Measurements from ENCODE around the gene TMEM167A.
A peak's percentile ranks its signal among the peaks of the same experiment; 100 is the strongest.

The TMEM167A gene, protein sequence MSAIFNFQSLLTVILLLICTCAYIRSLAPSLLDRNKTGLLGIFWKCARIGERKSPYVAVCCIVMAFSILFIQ

DNA sequence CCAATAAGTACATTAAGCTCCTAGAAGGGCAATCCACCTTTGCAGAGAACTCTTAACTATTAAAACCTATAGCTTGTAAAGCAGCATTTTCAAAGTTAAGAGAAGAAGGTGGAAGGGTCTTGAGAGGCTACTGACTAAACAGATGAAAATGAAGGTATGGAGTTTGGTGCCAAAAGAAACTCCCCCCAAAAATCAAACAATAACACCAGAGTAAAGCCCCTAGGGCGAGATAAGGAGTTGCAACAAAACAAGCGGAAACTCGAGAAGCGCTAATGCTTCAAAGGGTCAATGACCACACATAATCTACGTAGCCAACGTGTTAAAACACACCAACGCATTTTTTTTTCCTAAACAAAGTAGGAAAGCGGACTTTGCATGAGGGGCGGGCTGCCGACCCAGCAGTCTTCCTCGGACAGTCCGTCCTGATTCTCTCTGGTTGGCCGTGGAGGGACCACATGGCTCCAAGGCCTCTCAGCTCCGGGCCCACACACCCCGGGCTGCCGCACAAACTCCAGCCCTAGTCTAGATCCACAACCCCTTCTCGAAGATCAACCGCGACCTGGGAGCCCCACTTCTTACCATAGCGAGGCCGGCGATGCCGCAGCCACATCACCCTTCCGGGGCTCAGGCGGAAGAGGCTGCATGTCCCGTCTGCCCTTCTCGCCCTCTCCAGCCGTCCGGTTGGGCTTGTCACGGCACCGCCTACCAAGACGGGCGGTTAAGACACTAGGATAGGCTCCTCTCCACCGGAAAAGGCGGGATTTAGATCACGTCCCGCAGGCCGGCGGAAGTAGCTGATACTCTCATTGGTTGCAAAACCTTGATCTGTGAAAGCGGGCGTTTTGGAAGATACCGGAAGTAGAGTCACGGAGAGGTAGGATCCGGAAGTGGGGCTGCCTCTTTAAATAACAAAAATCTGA, at the start of gene TMEM167A, which contains the start of gene XRCC4:
Gene TMEM167A, minus strand, starts transcription at position 653 of the 920 bp plus-strand sequence. Its CDS starts 71 bp downstream, at position 582.
Gene XRCC4, plus strand, starts transcription at position 806 of the 920 bp plus-strand sequence. CDS start 27,373 bp downstream, outside the sequence.
- peak; percentile 98 for DNase-seq (ENCODE audit: low spot score)

GRCh38 chr5:83126501-83126900, 49.3 kb upstream of the TMEM167A start:
- no peak for DNase-seq (ENCODE audit: low spot score)

GRCh38 chr5:83125560-83125959, 48.4 kb upstream of the TMEM167A start:
- DNase-seq (ENCODE audit: low spot score) = no peak

GRCh38 chr5:83124593-83124992, 47.4 kb upstream of the TMEM167A start:
- DNase-seq (ENCODE audit: low spot score) = no peak

DNA sequence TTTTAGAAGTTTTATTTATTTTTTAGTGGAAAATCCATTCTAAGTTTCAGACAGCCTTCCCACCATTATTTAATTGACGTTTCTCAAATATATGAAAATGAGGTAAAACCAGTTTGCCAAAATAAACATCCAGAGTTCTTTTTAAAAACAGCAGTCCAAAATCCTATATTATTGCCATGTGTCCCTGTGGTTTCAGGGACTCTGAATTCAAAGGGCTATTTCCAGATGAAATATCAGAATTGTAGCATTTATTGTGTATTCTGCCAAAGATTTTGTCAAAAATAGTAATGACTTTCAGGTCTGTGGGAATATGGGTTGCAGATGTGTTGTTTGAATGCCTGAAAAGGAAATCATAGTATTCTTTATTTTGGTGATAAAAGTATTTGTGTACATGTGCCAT, 41.8 kb upstream of the TMEM167A start:
- no peak for DNase-seq (ENCODE audit: low spot score)

- DNase-seq (ENCODE audit: low spot score) = no peak
Measured at GRCh38 chr5:83118471-83118870, 41.3 kb upstream of the TMEM167A start.

- DNase-seq (ENCODE audit: low spot score) = no peak
Measured at GRCh38 chr5:83115816-83116215, 38.6 kb upstream of the TMEM167A start.

GRCh38 chr5:83109380-83109779, 32.2 kb upstream of the TMEM167A start:
- no peak for DNase-seq (ENCODE audit: low spot score)

DNA sequence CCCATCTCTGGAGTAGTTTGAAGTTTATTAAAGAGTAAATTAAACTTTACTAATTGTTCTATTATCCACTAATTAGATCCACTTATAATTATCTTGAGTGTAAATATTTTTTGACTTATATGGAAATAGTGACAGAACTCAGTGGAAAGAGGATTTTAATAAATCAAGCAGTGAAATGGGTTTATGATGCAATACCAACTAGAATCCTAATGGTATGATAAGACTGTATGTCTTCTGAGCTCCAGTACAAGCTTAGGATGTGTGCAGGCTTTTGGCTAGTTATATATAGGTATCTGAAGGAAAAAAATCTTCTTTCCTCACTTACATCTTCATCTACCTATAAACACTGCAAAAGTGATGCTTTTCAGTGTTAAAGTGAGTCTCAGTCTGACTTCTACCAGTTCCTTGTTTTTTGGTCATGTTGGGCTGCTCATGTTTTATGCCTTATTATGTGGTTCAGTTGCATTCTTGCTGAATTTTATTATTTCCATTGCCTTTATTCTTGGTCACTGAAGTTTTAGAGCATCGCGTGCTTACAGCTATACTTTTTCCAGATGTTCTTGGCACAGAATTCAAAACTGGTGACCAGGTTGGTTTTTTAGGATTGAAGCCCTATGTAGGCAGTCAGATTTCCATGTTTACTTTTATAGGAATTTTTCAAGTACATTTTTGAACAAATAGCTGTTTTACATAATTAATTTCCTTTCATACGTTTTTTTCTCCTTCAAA, 30.7 kb upstream of the TMEM167A start:
- DNase-seq (ENCODE audit: low spot score) = peak; percentile 9

GRCh38 chr5:83104021-83104420, 26.8 kb upstream of the TMEM167A start:
- DNase-seq (ENCODE audit: low spot score) = no peak

- no peak for DNase-seq (ENCODE audit: low spot score)
Measured at GRCh38 chr5:83102364-83102980, 25.3 kb upstream of the TMEM167A start.

DNA sequence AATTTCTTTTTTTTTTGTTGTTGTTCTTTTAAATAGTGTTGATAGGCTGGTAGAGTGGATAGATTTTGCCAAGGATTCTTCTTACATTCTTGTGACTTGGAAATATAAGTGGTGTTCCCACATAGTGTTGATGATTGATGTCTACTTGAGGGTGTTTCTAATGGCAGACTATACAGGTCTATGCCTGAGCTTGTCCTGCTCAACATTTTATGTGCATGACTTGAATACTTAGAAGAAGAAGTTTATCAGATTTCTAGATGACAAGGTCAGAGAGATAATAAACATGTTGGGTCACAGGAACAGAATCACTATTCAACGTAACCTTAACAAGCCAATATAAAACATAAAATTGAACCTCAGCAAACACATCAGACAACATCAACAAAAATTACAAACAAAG, 24.3 kb upstream of the TMEM167A start:
- no peak for DNase-seq (ENCODE audit: low spot score)

GRCh38 chr5:83099445-83099844, 22.3 kb upstream of the TMEM167A start:
- DNase-seq (ENCODE audit: low spot score) = no peak

DNA sequence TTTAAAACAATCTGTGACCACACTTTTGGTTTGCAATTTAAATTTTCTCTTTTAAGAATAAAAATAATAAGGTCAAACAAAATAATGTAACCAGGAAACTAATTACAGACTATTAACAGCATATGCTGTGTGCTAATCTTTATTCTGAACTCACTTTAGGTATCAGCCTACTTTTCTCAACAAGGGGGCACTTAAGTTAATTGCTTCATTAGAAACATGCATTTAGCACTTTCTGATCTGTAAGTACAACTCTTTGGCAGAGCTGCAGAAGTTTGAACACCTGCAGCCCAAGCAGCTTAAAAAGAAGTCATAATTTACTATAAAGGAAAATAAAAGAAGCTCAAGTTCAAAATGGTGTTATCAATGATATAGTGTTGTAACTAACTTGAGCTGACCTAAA, 21.8 kb upstream of the TMEM167A start:
- no peak for DNase-seq (ENCODE audit: low spot score)

DNA sequence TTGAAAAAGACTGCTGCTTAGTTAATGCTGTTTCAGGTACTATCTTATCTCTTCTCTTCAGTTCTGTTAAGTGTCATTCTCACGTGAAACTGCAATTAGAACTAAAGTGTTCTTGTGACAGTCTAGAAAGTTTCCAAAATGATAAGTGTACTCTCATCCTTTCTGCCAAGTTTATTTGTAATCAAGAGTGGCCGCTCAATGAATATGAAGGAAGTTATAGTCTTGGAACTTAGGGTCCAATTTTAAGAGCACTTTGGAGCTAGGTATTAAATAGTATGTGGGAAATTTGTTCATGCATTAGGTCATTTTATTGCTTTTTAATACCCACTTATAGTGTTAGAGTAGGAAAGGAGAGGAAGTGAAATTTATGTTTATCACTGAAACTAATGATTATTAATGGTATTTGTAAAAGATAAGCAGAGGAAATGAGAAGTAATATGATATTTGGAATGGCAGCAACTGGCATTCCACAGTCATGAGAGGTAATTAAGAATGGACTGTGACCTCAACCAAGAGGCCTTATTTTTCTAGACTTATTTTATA, 20.6 kb upstream of the TMEM167A start:
- peak; percentile 18 for DNase-seq (ENCODE audit: low spot score)

DNA sequence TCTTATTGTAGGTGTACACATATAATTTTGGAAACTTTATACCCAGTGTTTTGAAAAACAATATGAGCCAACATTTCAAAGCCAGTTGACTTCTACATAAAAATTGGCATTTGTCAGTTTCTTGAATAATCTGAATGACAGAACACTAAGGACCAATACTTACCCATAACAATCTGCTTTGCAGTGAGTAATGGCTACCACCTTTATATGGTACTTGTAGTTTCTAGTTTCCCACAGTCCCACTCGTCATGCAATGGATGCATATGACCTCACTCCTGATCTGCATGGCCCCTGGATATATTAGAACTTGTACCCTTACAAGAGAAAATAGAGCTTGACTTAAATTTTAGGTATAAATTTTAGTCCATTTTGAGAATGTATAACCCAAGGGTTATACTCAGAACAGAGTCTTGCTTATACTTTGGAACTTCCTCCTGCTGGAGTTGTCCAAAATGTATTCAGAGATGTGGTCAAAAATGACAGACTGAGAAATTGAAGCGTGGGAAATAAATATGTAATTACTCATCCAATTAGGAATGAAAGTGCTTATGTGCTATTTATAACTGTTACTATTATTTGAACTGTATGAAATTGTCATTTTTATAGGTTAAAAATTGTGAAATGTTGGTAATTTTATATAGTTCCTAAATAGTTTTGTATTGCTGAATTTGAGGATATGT, 19.6 kb upstream of the TMEM167A start:
- DNase-seq (ENCODE audit: low spot score) = no peak

- peak; percentile 91 for DNase-seq (ENCODE audit: low spot score)
Measured at GRCh38 chr5:83095957-83096539, 18.9 kb upstream of the TMEM167A start.

GRCh38 chr5:83095163-83095956, 18.2 kb upstream of the TMEM167A start:
- DNase-seq (ENCODE audit: low spot score) = no peak

DNA sequence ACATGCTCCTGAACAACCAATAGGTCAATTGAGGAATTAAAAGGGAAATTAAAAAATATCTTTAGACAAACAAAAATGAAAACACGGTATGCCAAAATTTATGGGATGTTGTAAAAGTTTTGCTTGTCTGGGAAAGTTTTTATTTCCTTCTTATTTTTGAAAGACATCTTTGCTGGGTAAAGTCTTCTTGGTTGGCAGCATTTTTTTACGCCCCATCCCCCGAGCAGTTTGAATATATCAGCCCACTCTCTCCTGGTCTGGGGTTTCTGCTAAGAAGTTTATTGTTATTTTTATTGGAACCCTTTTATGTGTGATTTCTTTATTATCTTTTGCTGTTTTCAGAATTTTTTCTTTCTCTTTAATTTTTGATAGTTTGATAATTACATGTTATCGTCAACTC, 16.5 kb upstream of the TMEM167A start:
- DNase-seq (ENCODE audit: low spot score) = no peak

GRCh38 chr5:83092619-83093018, 15.4 kb upstream of the TMEM167A start:
- no peak for DNase-seq (ENCODE audit: low spot score)
